HG03103 (cell line): ENCODE data around the gene LIPC.

ENCODE experiments used
- ATAC-seq: cut with Tn5 transposase; IDR thresholded peaks from one replicate; pipeline ENCODE4 v1.9.1; 2021; ENCODE audit warnings: low read depth; ENCODE audit not compliant: unreplicated experiment

LIPC gene

DNA sequence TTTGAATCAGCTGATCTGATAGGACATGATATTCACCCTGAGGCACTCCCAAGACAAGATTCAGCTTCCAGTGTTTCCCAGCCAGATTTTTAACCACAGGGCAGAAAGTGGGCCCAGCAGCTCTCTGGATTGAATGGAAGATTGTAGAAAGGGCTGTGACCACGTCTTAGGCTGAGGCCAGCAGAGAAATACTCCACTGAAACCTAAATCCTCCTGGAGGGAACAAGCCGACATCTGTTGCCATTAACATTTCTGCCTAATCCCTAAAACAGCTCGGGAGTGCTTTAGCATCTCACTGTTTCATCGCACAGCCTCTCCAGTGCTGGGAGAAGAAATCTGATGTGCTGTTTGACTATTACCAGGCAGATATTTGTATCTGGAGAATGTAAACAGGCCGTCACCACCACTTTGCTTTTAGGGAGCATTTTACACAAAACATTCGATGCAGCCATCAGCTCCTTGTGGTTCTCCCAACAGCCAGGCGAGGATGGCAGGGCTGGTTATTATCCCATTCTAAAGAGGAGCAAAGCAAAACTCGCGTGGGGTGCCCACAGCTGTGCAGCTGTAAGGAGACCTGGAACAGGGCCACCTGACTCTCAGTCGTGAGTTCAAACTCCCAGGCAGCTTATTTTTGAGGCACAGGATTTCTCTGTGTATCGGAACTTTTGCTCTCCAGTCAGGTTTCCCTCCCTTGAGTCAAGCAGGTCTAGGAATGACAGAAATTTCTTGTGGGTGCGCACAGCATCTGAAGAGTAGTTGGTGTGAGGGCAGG, 117.4 kb downstream of the LIPC start:
- ATAC-seq, result no peak

DNA sequence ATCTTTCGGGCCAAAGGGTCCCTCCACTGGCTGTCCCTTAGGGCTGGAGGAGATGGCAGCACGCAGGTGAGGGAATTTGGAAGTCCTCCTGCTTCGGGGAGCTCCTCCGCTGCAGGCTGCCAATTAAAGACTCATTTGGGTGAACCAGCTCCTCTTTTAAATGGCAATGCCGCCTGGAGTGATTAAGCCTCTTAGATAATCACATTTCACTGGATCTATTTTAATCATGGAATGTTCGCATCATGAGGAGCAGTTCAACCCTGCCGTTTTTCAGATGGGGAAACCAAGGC, 117.9 kb downstream of the LIPC start:
- ATAC-seq, result no peak

GRCh38 chr15:58551084-58551763, 119.4 kb downstream of the LIPC start:
- ATAC-seq, result no peak

DNA sequence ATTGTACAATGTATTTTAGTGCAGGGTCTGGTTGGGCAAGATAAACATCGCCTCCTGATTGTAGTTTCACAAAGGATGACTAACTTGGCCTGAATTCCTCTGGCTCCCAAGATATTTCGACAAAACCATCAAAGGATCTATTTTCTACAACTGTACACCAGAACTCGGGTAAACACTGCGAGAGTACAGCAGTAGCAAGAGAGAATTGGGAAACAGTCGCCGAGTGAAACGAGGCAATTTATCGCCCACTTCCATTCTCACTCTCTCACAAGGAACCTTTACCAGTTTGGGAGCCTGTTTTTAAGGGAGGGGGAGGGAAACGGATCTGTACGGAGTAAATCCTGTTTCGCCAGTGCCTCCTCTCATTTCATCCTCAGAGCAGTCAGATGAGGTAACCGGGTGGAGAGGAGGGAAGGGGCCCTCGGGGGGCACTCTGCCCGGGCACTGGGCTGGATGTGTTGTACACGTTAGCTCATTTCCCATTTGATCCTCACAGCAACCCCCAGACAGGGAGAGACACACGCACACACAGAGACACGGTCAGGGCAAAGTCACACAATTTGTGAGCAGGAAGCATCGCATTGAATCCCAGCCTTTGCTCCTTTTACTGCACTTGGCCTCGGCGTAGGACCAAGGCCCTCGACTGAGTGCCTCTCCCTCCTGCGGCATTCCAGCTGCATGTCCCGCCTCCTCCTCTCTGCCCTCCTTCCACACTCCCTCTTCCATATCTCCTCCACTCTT, 120.1 kb downstream of the LIPC start:
- ATAC-seq, result no peak

GRCh38 chr15:58552505-58553364, 120.9 kb downstream of the LIPC start:
- no peak for ATAC-seq

DNA sequence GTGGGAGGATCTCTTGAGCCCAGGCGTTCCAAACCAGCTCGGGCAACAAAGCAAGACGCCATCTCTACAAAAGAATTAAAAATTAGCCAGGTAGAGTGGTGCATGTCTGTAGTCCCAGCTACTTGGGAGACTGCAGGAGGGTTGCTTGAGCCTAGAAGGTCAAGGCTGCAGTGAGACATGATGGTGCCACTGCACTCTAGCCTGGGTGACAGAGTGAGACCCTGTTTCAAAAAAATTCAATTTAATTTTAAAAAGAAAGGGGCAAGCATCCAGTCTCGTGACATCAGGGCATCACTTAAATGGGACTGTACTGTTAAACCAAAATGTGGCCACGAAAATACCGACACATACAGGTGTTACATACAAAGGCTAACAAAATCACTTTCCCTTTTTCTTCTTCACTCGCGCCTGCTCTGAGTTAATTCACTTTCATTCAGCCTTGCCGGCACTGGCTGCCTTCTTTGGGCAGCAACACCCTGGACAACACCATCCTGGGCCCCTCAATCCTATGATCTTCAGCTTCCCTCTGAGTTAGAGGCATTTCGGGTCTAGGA, 121.7 kb downstream of the LIPC start:
- no peak for ATAC-seq

GRCh38 chr15:58554758-58555157, 123.0 kb downstream of the LIPC start:
- no peak for ATAC-seq

- ATAC-seq, result no peak
These were observed 123.6 kb downstream of the LIPC start for GRCh38 chr15:58555162-58556027.

GRCh38 chr15:58556028-58556361, 124.2 kb downstream of the LIPC start:
- ATAC-seq, result no peak

DNA sequence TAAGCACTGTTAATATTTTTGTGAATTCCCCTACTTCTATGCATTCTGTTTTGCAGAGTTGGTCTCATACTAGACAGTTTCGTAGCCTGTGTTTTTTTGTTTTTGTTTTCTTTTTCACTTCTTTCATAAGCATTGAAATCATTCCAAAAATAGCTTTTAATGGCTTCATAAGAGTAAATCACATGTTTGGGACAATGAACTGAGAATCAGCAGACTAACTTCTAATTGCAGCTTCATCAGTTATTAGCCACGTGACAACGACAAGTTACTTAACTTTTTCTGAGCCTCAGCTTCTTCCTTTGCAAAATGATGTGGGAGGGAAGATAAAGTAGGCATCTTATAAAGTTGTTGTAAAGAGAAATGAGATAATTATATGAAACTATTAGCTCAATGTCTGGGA, 124.8 kb downstream of the LIPC start:
- ATAC-seq, result no peak

- ATAC-seq, result no peak
These were observed 127.0 kb downstream of the LIPC start for GRCh38 chr15:58558777-58559176.

DNA sequence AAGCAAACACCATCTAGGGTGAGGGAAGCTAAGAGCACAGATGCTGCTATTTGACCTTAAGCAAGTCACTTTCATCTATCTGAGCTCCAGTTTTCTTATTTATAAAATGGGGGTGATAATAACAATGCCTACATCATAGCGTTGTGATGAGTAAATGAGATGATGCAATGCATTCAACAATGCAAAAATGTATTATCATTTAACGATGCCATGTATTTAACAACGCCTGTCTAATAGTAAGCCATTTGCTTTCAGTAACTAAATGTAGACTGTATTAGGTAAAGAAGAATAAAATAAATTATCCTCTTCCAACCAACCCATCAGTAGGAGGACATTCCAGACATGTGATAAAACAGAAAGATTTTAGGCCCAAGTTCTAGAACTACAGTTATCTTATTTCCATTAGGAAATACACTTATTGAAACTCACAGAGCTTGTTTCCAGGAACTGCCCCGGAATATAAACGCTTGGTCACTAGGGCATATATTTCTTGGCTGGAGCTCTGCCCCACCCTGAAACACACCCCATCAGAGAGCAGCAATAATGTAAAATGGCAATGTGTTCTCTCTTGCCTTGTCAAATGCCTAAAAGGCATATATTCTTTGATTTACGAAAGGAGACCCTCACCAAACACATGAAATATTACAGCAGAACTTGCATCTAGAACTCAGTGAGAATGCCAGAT, 128.3 kb downstream of the LIPC start:
- ATAC-seq, result no peak

GRCh38 chr15:58561321-58561720, 129.5 kb downstream of the LIPC start:
- no peak for ATAC-seq

GRCh38 chr15:58562135-58562534, 130.3 kb downstream of the LIPC start:
- ATAC-seq, result no peak

- no peak for ATAC-seq
These were observed 133.2 kb downstream of the LIPC start for GRCh38 chr15:58564981-58565380.

DNA sequence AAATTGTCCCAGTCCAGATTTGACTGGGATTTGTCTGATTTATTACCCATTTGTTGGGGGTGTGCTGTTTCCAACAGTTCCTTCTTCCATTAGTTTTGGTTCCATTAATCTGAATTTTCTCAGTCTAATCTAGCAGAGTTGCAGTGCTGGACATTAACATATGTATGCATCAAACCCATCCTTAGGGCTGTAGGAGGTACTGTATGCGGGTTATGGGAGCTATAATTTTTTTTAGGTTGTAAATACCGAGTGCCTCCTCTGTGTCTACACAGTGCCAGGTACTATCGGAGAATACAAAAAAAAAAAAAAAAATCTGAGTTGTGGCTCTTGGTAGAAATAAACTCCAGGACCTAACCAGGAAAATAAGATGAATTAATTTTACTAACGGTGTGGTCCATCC, 133.8 kb downstream of the LIPC start:
- ATAC-seq, result no peak

- ATAC-seq, result no peak
These were observed 134.2 kb downstream of the LIPC start for GRCh38 chr15:58566029-58566428.

- no peak for ATAC-seq
These were observed 136.4 kb downstream of the LIPC start for GRCh38 chr15:58568157-58568571.

DNA sequence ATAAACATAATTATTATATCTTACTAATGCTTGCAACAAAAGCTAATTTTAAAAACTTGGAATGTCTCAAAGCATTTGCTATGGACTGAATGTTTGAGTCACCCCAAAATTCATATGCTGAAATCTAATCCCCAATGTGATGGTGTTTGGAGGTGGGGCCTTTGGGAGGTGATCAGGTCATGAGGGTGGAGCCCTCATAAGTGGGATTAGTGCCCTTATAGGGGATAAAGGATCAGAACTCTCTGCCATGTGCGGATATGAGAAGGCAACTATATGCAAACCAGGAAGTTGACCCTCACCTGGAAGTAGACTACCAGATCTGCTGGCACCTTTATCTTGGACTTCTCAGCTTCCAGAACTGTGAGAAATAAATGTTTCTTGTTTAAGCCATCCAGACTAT, 137.7 kb downstream of the LIPC start:
- ATAC-seq, result no peak
